Measurements from ENCODE around the gene KMT2B.

GRCh38 chr19:35738021-35738886, 20.5 kb downstream of the KMT2B start:
- TF ChIP-seq EZH2 (IDR thresholded peaks at IDR 0.05) (no peak), POLR2AphosphoS5 (IDR thresholded peaks at IDR 0.05; ENCODE audit: borderline replicate concordance, low read depth, low read length) (no peak), FOXP2 (optimal IDR thresholded peaks at IDR 0.05; ENCODE audit: control extremely low read depth, extremely low read length, insufficient read depth) (no peak)

Data from SK-N-MC (cell line).